Testis (tissue), 2 donors: Measurements from ENCODE around the gene IL17RD.

Source experiments
- CTCF ChIP-seq, 3 experiments: fragments of 450-650 bp in 2 of 3; fragments of 200-600 bp in 1 of 3; sonication (generic) in 1 of 3; IDR thresholded peaks; one replicate each; pipeline ENCODE4 v1.5.1; 2016 to 2019; ENCODE audit warnings: antibody characterized with exemption in 3 of 3, mild to moderate bottlenecking in 2 of 3, moderate library complexity in 1 of 3
- POLR2A ChIP-seq: fragments of 450-650 bp; IDR thresholded peaks from one replicate; pipeline ENCODE4 v1.6.1; 2017; ENCODE audit warnings: antibody characterized with exemption, mild to moderate bottlenecking, moderate library complexity

- no peak for TF ChIP-seq CTCF (IDR thresholded peaks at IDR 0.05)
- no peak for TF ChIP-seq POLR2A
Observed at GRCh38 chr3:57176045-57176444, 10.9 kb upstream of the IL17RD start.
